Tibial artery (tissue), 4 donors: ENCODE results near the gene MEIKIN.

Experiments used
- DNase-seq, 2 donors: peaks; one replicate each; pipeline ENCODE4 v3.0.0-alpha.2; 2019
- H3K27ac ChIP-seq, 2 donors: fragments of 200-600 bp; sonication (generic) in 1 of 2; 1 replicate in 1 of 2; 2 replicates in 1 of 2; pipeline ENCODE4 v1.5.1; 2018 to 2019; ENCODE audit warnings: mild to moderate bottlenecking in 1 of 2
- H3K27me3 ChIP-seq, 2 donors: fragments of 200-600 bp; sonication (generic) in 1 of 2; one replicate each; pipeline versions ENCODE4 v1.5.1 to v1.6.0; 2016 to 2019
- H3K36me3 ChIP-seq, 3 donors: fragments of 200-600 bp; sonication (generic) in 2 of 3; one replicate each; pipeline ENCODE4 v1.5.1; 2016 to 2019; ENCODE audit warnings: mild to moderate bottlenecking in 2 of 3
- H3K4me1 ChIP-seq, 4 donors: fragments of 200-600 bp; sonication (generic) in 2 of 4; 1 replicate in 3 of 4; 2 replicates in 1 of 4; pipeline ENCODE4 v1.5.1; 2016 to 2019
- H3K4me3 ChIP-seq, 2 donors: fragments of 200-600 bp; sonication (generic) in 1 of 2; 1 replicate in 1 of 2; 2 replicates in 1 of 2; pipeline ENCODE4 v1.5.1; 2018 to 2019; ENCODE audit warnings: mild to moderate bottlenecking in 2 of 2
- H3K9me3 ChIP-seq, 3 donors: fragments of 200-600 bp; sonication (generic) in 1 of 3; one replicate each; pipeline ENCODE4 v1.5.1; 2016 to 2019
- intact Hi-C: fragments of 100-400 bp; cut with DNase I; formaldehyde crosslinking; loops from one replicate; pipeline ENCODE4 v1.15.0; 2023; ENCODE audit warnings: low total_unique reads
- TF ChIP-seq, protein P1 (sequence below), 2 experiments: fragments of 200-600 bp in 1 of 2; fragments of 450-650 bp in 1 of 2; IDR thresholded peaks; one replicate each; pipeline ENCODE4 v1.5.1; 2017 to 2019; ENCODE audit warnings: antibody characterized with exemption in 2 of 2, mild to moderate bottlenecking in 1 of 2, moderate library complexity in 1 of 2

The MEIKIN gene

DNA sequence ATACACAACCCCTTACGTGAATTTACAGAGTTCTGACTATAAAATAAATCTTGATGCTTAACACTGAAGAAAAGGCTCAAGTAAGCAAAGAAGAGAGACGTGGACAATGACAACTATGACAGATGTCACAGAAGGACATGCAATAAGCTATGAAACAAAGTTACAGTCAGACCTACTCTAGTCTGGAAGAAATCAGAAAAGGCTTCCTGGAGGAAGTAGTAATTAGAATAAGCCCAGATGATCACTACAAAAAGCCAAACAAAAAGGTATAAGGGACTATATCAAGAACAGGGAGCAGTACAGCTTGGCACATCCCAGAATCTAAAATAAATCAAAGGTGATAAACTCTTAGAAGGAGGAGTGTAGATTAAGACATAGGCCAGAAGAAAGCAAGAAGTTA lies 154.9 kb downstream of the MEIKIN start:
- Histone ChIP-seq H3K27ac (no peak overlapping the region), H3K27me3 (no peaks in the 10 kb centered on the region), H3K9me3 (no peaks in the 10 kb centered on the region), H3K36me3 (no peaks in the 10 kb centered on the region), H3K4me3 (no peak overlapping the region), H3K4me1 (peaks cover 0 to 70% (median 32%) of the 10 kb centered on the region in 4 donors)
- intact Hi-C loops = no loop called here
- TF ChIP-seq, protein P1, sequence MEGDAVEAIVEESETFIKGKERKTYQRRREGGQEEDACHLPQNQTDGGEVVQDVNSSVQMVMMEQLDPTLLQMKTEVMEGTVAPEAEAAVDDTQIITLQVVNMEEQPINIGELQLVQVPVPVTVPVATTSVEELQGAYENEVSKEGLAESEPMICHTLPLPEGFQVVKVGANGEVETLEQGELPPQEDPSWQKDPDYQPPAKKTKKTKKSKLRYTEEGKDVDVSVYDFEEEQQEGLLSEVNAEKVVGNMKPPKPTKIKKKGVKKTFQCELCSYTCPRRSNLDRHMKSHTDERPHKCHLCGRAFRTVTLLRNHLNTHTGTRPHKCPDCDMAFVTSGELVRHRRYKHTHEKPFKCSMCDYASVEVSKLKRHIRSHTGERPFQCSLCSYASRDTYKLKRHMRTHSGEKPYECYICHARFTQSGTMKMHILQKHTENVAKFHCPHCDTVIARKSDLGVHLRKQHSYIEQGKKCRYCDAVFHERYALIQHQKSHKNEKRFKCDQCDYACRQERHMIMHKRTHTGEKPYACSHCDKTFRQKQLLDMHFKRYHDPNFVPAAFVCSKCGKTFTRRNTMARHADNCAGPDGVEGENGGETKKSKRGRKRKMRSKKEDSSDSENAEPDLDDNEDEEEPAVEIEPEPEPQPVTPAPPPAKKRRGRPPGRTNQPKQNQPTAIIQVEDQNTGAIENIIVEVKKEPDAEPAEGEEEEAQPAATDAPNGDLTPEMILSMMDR (IDR thresholded peaks at IDR 0.05) = no peak
- no peak for DNase-seq

DNA sequence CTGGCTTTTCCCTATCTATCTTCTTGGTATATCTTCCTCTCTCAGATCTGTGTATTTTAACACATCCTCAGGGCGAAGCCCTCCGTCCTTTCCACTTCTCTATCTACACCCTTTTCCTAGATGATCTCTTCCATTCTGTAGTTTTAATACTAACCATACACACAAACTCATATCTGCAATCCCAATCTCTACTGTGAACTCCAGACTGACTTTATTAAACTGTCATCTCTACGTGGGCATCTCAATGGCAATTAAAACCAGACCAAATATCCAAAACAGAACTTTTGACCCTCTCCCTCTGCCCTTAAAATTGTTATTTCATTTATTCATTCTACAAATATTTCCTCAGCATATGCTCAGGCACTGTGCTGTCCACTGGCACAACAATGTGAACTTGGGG lies 155.7 kb downstream of the MEIKIN start:
- no peak overlapping the region for H3K4me3 ChIP-seq
- TF ChIP-seq, protein P1 (IDR thresholded peaks at IDR 0.05) = no peak
- H3K27me3 ChIP-seq = no peaks in the 10 kb centered on the region
- peaks cover 0 to 62% (median 29%) of the 10 kb centered on the region in 4 donors for H3K4me1 ChIP-seq
- no peak for DNase-seq
- H3K9me3 ChIP-seq = no peaks in the 10 kb centered on the region
- intact Hi-C loops = no loop called here
- no peaks in the 10 kb centered on the region for H3K36me3 ChIP-seq
- H3K27ac ChIP-seq = no peak overlapping the region

DNA sequence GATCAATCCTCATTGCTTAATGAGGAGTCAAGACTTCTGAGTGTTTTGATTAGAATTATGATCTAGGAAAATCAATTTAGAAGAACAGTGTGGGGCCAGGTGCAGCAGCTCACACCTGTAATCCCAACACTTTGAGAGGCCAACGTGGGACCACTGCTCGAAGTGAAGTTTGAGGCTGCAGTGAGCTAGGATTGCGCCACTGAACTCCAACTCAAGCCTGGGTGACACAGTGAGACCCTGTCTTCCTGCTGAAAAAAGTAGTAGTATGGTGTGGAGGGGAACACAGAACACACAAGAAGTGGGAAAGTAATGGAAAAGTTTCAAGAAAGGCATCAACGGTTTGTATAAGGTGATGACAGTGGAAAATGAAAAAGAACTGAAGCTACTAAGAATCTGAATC lies 157.7 kb downstream of the MEIKIN start:
- H3K27me3 ChIP-seq = no peaks in the 10 kb centered on the region
- intact Hi-C loops = no loop called here
- no peak overlapping the region for H3K4me3 ChIP-seq
- TF ChIP-seq, protein P1 (IDR thresholded peaks at IDR 0.05) = no peak
- peaks cover 0 to 56% (median 22%) of the 10 kb centered on the region in 4 donors for H3K4me1 ChIP-seq
- DNase-seq = no peak
- H3K9me3 ChIP-seq = no peaks in the 10 kb centered on the region
- H3K27ac ChIP-seq = no peak overlapping the region
- H3K36me3 ChIP-seq = no peaks in the 10 kb centered on the region

DNA sequence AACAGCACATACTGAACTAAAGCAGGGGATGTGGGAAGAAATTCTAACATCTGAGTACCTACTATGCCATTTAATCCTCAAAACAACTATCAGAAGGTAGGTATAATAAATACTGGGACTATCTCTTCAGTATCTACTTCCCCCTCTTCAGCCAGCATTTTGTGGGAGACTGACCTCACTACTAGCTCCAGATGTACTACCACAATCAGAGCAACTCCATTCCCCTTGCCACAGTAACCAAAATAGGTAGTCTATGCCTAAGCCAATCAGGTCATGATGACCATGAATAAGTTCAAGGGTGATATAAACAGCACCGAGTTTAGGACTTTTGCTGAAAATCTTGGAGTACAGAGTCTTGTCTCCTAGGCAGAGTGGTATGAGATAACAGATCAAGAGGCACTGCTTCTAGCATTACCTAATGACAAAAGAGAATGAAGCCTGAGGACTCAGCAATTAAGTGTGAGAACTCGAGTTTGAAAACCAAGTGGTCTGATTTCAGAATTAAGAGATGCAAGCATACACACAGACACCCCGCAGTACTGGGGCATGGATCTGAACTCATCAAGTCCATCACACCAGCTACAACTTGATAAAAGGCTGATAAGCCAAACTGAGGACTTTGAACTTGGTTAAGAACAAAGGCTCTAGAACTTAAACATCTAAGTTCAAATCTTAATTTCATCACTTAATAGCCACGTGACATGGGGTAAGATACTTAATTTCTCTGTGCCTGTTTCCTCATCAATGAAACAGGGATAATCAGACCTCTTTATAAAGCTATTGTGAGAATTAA lies 158.4 kb downstream of the MEIKIN start:
- Histone ChIP-seq H3K27ac (no peak overlapping the region), H3K27me3 (no peaks in the 10 kb centered on the region), H3K4me1 (peaks cover 0 to 55% (median 23%) of the 10 kb centered on the region in 4 donors), H3K9me3 (no peaks in the 10 kb centered on the region), H3K4me3 (no peak overlapping the region), H3K36me3 (no peaks in the 10 kb centered on the region)
- intact Hi-C loops = no loop called here
- TF ChIP-seq, protein P1 (IDR thresholded peaks at IDR 0.05) = no peak
- no peak for DNase-seq

DNA sequence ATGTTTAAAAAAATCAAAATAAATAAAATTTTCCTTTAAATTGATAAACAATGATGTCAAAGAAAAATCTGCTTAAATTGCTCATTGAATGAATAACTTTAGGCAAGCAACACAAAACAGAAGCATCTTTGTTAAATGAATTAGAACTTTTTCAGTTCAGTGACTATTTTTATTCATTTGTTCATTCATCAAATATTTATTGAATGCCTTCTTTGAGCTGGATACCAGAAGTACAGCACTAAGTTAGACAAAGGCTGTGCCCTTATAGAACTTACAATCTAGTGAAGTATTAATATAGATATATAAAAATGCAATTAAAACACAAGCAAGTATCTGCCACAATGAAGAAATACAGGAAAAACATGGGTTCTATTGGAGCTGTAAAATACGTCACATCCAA lies 159.4 kb downstream of the MEIKIN start:
- intact Hi-C loops = no loop called here
- H3K36me3 ChIP-seq = no peaks in the 10 kb centered on the region
- no peaks in the 10 kb centered on the region for H3K27me3 ChIP-seq
- TF ChIP-seq, protein P1 (IDR thresholded peaks at IDR 0.05) = no peak
- peaks cover 0 to 52% (median 19%) of the 10 kb centered on the region in 4 donors for H3K4me1 ChIP-seq
- no peak for DNase-seq
- no peak overlapping the region for H3K27ac ChIP-seq
- no peak overlapping the region for H3K4me3 ChIP-seq
- no peaks in the 10 kb centered on the region for H3K9me3 ChIP-seq
